ENCODE results near the gene ZNF496. TPM values are rescaled to one million over a fixed set of nuclear protein-coding genes. Genes with fewer than 3 reads are reported as not detected.

ZNF496 gene
- total and polyA plus RNA-seq, 2 donors (not counting 1 experiment from before 2014, with no cell fraction given), result 10.0 to 20.0 TPM

GRCh38 chr1:247332215-247332622 is 552 bp upstream of the ZNF496 start:
- H3K4me3 ChIP-seq (replicated peaks in 1 of 4; ENCODE audit: control extremely low read depth in 1 of 4, insufficient read depth in 1 of 4, low read depth in 3 of 4, low read length in 4 of 4), result peak overlapping the region; percentile 59 to 92 (median 75)
- no peaks in the 10 kb centered on the region for H4K20me1 ChIP-seq (ENCODE audit: control insufficient read depth, extremely low read depth, insufficient read depth, low read length)
- peaks cover 11% of the 10 kb centered on the region for H3K79me2 ChIP-seq (ENCODE audit: control insufficient read depth, insufficient read depth, low read length)
- H3K27ac ChIP-seq (ENCODE audit: insufficient read depth, low read length), result peak overlapping the region; percentile 80
- H2AFZ ChIP-seq (ENCODE audit: low read length), result peak overlapping the region; percentile 51
- peaks cover 6% of the 10 kb centered on the region for H3K36me3 ChIP-seq (ENCODE audit: control insufficient read depth, insufficient read depth, low read length)
- TF ChIP-seq EZH2 (IDR thresholded peaks at IDR 0.05; ENCODE audit: low read length, missing control alignments) (no peak), CTCF (conservative IDR thresholded peaks at IDR 0.05 in 1 of 2, IDR thresholded peaks at IDR 0.05 in 1 of 2; ENCODE audit: low read depth in 1 of 2, low read length in 2 of 2) (no peak)
- peak; percentile 48 to 53 for DNase-seq (ENCODE audit: low read depth in 2 of 2)
- H3K4me1 ChIP-seq (ENCODE audit: control insufficient read depth, extremely low read depth, insufficient read depth, low read length), result peaks cover 4% of the 10 kb centered on the region
- H3K9me3 ChIP-seq (ENCODE audit: control insufficient read depth, insufficient read depth, low read depth, low read length), result no peaks in the 10 kb centered on the region
- peak overlapping the region; percentile 89 for H3K4me2 ChIP-seq (ENCODE audit: extremely low read depth, insufficient read depth, low read length)
- no peaks in the 10 kb centered on the region for H3K27me3 ChIP-seq (ENCODE audit: control insufficient read depth, insufficient read depth, low read length)
- peak overlapping the region; percentile 75 for H3K9ac ChIP-seq (ENCODE audit: insufficient read depth, low read length)

- H3K27ac ChIP-seq (ENCODE audit: insufficient read depth, low read length), result peak overlapping the region; percentile 80
- peak; percentile 63 to 80 for DNase-seq (ENCODE audit: low read depth in 2 of 2)
- H4K20me1 ChIP-seq (ENCODE audit: control insufficient read depth, extremely low read depth, insufficient read depth, low read length), result no peaks in the 10 kb centered on the region
- H3K4me2 ChIP-seq (ENCODE audit: extremely low read depth, insufficient read depth, low read length), result peak overlapping the region; percentile 94
- H3K9me3 ChIP-seq (ENCODE audit: control insufficient read depth, insufficient read depth, low read depth, low read length), result no peaks in the 10 kb centered on the region
- no peaks in the 10 kb centered on the region for H3K27me3 ChIP-seq (ENCODE audit: control insufficient read depth, insufficient read depth, low read length)
- H3K79me2 ChIP-seq (ENCODE audit: control insufficient read depth, insufficient read depth, low read length), result peaks cover 11% of the 10 kb centered on the region
- peaks cover 6% of the 10 kb centered on the region for H3K36me3 ChIP-seq (ENCODE audit: control insufficient read depth, insufficient read depth, low read length)
- TF ChIP-seq EZH2 (IDR thresholded peaks at IDR 0.05; ENCODE audit: low read length, missing control alignments) (no peak), CTCF (conservative IDR thresholded peaks at IDR 0.05 in 1 of 2, IDR thresholded peaks at IDR 0.05 in 1 of 2; ENCODE audit: low read depth in 1 of 2, low read length in 2 of 2) (no peak)
- peak overlapping the region; percentile 65 to 92 (median 70) for H3K4me3 ChIP-seq (replicated peaks in 1 of 4; ENCODE audit: control extremely low read depth in 1 of 4, insufficient read depth in 1 of 4, low read depth in 3 of 4, low read length in 4 of 4)
- H3K9ac ChIP-seq (ENCODE audit: insufficient read depth, low read length), result peak overlapping the region; percentile 75
- peak overlapping the region; percentile 7 for H2AFZ ChIP-seq (ENCODE audit: low read length)
- peaks cover 4% of the 10 kb centered on the region for H3K4me1 ChIP-seq (ENCODE audit: control insufficient read depth, extremely low read depth, insufficient read depth, low read length)
Measured at GRCh38 chr1:247331172-247331524, 519 bp downstream of the ZNF496 start.

- Histone ChIP-seq H3K4me3 (replicated peaks in 1 of 4; ENCODE audit: control extremely low read depth in 1 of 4, insufficient read depth in 1 of 4, low read depth in 3 of 4, low read length in 4 of 4) (peak overlapping the region; percentile 65 to 92 (median 70)), H3K36me3 (ENCODE audit: control insufficient read depth, insufficient read depth, low read length) (peaks cover 6% of the 10 kb centered on the region), H3K79me2 (ENCODE audit: control insufficient read depth, insufficient read depth, low read length) (peaks cover 11% of the 10 kb centered on the region), H3K27me3 (ENCODE audit: control insufficient read depth, insufficient read depth, low read length) (no peaks in the 10 kb centered on the region), H3K9me3 (ENCODE audit: control insufficient read depth, insufficient read depth, low read depth, low read length) (no peaks in the 10 kb centered on the region), H3K9ac (ENCODE audit: insufficient read depth, low read length) (peak overlapping the region; percentile 75), H4K20me1 (ENCODE audit: control insufficient read depth, extremely low read depth, insufficient read depth, low read length) (no peaks in the 10 kb centered on the region), H3K4me2 (ENCODE audit: extremely low read depth, insufficient read depth, low read length) (peak overlapping the region; percentile 94), H3K4me1 (ENCODE audit: control insufficient read depth, extremely low read depth, insufficient read depth, low read length) (peaks cover 4% of the 10 kb centered on the region), H3K27ac (ENCODE audit: insufficient read depth, low read length) (peak overlapping the region; percentile 80), H2AFZ (ENCODE audit: low read length) (peak overlapping the region; percentile 7)
- TF ChIP-seq EZH2 (IDR thresholded peaks at IDR 0.05; ENCODE audit: low read length, missing control alignments) (no peak), CTCF (conservative IDR thresholded peaks at IDR 0.05 in 1 of 2, IDR thresholded peaks at IDR 0.05 in 1 of 2; ENCODE audit: low read depth in 1 of 2, low read length in 2 of 2) (no peak)
- no peak for DNase-seq (ENCODE audit: low read depth in 2 of 2)
Measured at GRCh38 chr1:247330548-247331171, 1.0 kb downstream of the ZNF496 start.

Measured in fibroblast of lung (primary cell).